Measurements from ENCODE around the gene C2orf69. TPM values are rescaled to one million over a fixed set of nuclear protein-coding genes. Genes with fewer than 3 reads are reported as not detected.

Gene C2orf69
- total and polyA plus RNA-seq, 2 of the 13 experiments (the other 11 are each of a cell fraction or from before 2014, with no cell fraction given) = 4.8 to 19.3 TPM

DNA sequence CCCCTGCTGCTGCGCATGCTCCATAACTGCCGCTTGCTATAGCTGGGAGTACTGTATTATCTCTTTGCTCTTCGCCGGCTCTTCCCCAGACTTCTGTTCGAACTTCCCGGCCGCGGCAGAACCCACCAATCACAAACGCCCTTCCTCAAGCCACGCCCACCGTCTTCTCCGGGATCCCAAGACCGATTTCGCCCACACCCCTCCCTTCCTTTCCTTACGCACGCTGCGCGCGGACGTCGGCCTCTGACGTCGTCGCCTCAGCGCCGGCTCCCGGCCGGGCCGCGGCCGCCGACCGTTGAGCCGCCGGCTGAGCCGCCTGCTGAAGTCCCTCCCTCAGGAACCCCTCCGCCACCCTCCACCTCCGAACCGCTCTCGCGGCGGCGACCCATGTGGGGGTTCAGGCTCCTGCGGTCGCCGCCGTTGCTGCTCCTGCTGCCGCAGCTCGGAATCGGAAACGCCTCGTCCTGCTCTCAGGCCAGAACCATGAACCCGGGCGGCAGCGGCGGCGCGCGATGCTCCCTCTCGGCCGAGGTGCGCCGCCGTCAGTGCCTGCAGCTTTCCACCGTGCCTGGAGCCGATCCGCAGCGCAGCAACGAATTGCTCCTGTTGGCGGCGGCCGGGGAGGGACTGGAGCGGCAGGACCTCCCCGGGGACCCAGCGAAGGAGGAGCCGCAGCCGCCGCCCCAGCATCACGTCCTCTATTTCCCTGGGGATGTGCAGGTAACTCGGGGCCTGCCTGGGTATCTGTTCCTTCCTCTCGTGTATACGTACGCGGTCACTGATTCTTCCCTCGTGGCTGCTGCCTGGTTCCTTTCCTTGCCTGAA, at the start of gene C2orf69 (continued):
- peak; percentile 89 for TF ChIP-seq ZNF543 (CRISPR knock-in tag; IDR thresholded peaks at IDR 0.05)
- TF ChIP-seq, protein P1, sequence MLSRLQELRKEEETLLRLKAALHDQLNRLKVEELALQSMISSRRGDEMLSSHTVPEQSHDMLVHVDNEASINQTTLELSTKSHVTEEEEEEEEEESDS (CRISPR knock-in tag; IDR thresholded peaks at IDR 0.05; ENCODE audit: borderline replicate concordance) = peak; percentile 35; the same call in 1 of the 2 replicates
- no peak for TF ChIP-seq ATF7 (IDR thresholded peaks at IDR 0.05)
- TF ChIP-seq ATF7 (CRISPR knock-in tag; IDR thresholded peaks at IDR 0.05) = peak; percentile 53
- TF ChIP-seq ZNF383 (CRISPR knock-in tag; IDR thresholded peaks at IDR 0.05; ENCODE audit: borderline replicate concordance) = peak; percentile 35; the same call in 1 of the 2 replicates
- no peak for TF ChIP-seq DPF2 (CRISPR knock-in tag; IDR thresholded peaks at IDR 0.05; ENCODE audit: borderline replicate concordance, low read depth)
- peak; percentile 93 for TF ChIP-seq TBX2 (CRISPR knock-in tag; IDR thresholded peaks at IDR 0.05; ENCODE audit: borderline replicate concordance)
- TF ChIP-seq, protein P2, sequence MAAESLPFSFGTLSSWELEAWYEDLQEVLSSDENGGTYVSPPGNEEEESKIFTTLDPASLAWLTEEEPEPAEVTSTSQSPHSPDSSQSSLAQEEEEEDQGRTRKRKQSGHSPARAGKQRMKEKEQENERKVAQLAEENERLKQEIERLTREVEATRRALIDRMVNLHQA (CRISPR knock-in tag; IDR thresholded peaks at IDR 0.05) = no peak
- TF ChIP-seq, protein P3, sequence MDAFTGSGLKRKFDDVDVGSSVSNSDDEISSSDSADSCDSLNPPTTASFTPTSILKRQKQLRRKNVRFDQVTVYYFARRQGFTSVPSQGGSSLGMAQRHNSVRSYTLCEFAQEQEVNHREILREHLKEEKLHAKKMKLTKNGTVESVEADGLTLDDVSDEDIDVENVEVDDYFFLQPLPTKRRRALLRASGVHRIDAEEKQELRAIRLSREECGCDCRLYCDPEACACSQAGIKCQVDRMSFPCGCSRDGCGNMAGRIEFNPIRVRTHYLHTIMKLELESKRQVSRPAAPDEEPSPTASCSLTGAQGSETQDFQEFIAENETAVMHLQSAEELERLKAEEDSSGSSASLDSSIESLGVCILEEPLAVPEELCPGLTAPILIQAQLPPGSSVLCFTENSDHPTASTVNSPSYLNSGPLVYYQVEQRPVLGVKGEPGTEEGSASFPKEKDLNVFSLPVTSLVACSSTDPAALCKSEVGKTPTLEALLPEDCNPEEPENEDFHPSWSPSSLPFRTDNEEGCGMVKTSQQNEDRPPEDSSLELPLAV (CRISPR knock-in tag; conservative IDR thresholded peaks at IDR 0.05; ENCODE audit: low read depth) = no peak; the same call in 1 of the 2 replicates
- TF ChIP-seq, protein P4, sequence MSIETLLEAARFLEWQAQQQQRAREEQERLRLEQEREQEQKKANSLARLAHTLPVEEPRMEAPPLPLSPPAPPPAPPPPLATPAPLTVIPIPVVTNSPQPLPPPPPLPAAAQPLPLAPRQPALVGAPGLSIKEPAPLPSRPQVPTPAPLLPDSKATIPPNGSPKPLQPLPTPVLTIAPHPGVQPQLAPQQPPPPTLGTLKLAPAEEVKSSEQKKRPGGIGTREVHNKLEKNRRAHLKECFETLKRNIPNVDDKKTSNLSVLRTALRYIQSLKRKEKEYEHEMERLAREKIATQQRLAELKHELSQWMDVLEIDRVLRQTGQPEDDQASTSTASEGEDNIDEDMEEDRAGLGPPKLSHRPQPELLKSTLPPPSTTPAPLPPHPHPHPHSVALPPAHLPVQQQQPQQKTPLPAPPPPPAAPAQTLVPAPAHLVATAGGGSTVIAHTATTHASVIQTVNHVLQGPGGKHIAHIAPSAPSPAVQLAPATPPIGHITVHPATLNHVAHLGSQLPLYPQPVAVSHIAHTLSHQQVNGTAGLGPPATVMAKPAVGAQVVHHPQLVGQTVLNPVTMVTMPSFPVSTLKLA (IDR thresholded peaks at IDR 0.05) = peak; percentile 71
- TF ChIP-seq ZNF605 (CRISPR knock-in tag; IDR thresholded peaks at IDR 0.05) = no peak; the same call in none of the 2 replicates
- no peak; the same call in 1 of the 2 replicates for TF ChIP-seq ZBTB7B (CRISPR knock-in tag; IDR thresholded peaks at IDR 0.05)
- no peak for TF ChIP-seq ATAD3A (CRISPR knock-in tag; IDR thresholded peaks at IDR 0.05)
- TF ChIP-seq HOXA5 (CRISPR knock-in tag; IDR thresholded peaks at IDR 0.05) = peak; percentile 93
- TF ChIP-seq, protein P5, sequence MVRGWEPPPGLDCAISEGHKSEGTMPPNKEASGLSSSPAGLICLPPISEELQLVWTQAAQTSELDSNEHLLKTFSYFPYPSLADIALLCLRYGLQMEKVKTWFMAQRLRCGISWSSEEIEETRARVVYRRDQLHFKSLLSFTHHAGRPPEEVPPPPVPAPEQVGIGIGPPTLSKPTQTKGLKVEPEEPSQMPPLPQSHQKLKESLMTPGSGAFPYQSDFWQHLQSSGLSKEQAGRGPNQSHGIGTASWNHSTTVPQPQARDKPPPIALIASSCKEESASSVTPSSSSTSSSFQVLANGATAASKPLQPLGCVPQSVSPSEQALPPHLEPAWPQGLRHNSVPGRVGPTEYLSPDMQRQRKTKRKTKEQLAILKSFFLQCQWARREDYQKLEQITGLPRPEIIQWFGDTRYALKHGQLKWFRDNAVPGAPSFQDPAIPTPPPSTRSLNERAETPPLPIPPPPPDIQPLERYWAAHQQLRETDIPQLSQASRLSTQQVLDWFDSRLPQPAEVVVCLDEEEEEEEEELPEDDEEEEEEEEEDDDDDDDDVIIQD (CRISPR knock-in tag; IDR thresholded peaks at IDR 0.05; ENCODE audit: low read depth) = peak; percentile 95
- peak; percentile 3 for TF ChIP-seq TEAD3 (CRISPR knock-in tag; optimal IDR thresholded peaks at IDR 0.05; ENCODE audit: borderline replicate concordance)
- peak; percentile 97 for TF ChIP-seq ZNF598 (CRISPR knock-in tag; IDR thresholded peaks at IDR 0.05; ENCODE audit: borderline replicate concordance)
- TF ChIP-seq YEATS4 (CRISPR knock-in tag; IDR thresholded peaks at IDR 0.05; ENCODE audit: borderline replicate concordance) = peak; percentile 98
- TF ChIP-seq, protein P6, sequence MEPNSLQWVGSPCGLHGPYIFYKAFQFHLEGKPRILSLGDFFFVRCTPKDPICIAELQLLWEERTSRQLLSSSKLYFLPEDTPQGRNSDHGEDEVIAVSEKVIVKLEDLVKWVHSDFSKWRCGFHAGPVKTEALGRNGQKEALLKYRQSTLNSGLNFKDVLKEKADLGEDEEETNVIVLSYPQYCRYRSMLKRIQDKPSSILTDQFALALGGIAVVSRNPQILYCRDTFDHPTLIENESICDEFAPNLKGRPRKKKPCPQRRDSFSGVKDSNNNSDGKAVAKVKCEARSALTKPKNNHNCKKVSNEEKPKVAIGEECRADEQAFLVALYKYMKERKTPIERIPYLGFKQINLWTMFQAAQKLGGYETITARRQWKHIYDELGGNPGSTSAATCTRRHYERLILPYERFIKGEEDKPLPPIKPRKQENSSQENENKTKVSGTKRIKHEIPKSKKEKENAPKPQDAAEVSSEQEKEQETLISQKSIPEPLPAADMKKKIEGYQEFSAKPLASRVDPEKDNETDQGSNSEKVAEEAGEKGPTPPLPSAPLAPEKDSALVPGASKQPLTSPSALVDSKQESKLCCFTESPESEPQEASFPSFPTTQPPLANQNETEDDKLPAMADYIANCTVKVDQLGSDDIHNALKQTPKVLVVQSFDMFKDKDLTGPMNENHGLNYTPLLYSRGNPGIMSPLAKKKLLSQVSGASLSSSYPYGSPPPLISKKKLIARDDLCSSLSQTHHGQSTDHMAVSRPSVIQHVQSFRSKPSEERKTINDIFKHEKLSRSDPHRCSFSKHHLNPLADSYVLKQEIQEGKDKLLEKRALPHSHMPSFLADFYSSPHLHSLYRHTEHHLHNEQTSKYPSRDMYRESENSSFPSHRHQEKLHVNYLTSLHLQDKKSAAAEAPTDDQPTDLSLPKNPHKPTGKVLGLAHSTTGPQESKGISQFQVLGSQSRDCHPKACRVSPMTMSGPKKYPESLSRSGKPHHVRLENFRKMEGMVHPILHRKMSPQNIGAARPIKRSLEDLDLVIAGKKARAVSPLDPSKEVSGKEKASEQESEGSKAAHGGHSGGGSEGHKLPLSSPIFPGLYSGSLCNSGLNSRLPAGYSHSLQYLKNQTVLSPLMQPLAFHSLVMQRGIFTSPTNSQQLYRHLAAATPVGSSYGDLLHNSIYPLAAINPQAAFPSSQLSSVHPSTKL (CRISPR knock-in tag; IDR thresholded peaks at IDR 0.05) = peak; percentile 76

Measured in HepG2 (cell line).